HTR-8/SVneo (cell line): ENCODE data around the gene PIMREG.
"Not testable (repeated sequence)": the region's sequence is repeated elsewhere in the genome, so short reads cannot be mapped to it uniquely, and the experiment has no call there.

Source experiments
- DNase-seq: peaks from one replicate; pipeline ENCODE4 v3.0.0; 2011; ENCODE audit warnings: low spot score, mixed read lengths; ENCODE audit not compliant: insufficient read length
- FAIRE-seq: peaks from 2 replicates; lab custom pipeline; 2011; peaks lifted over from hg19 to GRCh38; lab: Jason Lieb, UNC

PIMREG gene

DNA sequence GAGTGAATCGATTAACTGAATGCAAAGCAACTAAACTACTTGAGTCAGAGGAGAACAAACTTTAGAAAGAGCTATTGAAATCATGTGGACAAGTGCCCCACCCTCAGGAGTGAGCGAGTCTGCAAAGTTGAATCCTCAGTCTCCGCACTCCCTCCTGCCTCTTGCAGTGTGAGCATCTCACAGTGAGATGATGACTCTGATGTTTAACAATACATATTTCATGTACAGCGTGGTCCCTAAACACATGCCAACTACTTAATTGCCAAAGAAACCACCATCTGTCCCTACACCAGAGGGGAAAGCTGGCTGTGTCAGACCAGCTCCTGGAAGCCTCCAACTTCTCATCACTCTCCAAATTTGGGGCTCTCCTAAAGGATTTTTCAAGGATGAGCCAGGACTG lies 31.2 kb downstream of the PIMREG start:
- no peak for DNase-seq
- no peak for FAIRE-seq

DNA sequence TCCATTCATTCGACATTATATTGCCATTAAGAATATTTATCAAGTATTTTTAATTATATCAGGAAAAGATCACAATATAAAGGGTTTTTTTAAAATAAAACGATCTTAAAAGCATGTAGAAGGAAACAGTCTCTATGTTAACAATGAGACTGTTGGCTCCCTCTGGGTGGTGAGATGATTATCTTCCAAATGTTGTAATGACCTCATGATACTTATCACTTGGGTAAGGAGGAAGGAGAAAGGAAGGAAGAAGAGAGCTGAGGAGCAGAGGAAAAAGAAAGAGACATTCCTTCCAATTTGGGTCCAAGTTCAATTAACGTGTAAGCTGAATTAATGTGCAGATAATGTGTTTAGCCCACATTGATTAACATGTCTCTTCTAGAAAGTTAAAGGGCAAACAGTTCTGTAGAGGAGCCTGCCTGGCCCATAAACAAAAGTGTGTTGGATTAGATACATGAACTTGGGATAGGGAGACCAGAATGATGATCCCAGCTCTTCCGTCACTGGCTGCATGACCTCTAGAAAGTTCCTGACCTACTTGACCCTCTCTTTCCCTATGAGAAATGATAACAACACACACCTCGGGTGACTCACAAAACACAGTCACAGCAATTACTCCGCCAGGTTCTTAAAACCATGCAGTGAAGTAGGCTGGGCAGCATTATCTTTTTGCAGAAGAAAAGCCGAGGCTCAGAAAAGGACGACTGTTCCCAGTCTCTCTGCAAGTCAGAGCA lies 32.0 kb downstream of the PIMREG start:
- no peak for FAIRE-seq
- no peak for DNase-seq

DNA sequence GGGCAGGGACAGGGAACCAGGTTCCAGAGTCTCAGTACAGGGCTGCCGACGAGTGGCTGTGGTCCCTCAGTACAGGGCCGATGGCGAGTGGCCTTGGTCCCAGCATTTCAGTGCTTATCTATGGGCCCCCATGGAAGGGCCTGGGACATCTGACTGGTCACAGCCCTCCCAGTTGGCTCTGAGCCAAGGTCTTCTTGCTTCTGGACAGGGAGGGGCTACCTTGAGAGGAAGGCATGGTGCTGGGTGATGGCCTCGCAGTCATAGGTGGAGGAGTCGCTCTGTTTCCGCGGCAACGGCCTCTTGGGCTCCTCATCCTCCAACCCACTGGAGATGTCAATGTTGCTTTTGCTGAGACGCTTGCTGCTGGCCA lies 32.5 kb downstream of the PIMREG start:
- DNase-seq (no peak), FAIRE-seq (no peak)

DNA sequence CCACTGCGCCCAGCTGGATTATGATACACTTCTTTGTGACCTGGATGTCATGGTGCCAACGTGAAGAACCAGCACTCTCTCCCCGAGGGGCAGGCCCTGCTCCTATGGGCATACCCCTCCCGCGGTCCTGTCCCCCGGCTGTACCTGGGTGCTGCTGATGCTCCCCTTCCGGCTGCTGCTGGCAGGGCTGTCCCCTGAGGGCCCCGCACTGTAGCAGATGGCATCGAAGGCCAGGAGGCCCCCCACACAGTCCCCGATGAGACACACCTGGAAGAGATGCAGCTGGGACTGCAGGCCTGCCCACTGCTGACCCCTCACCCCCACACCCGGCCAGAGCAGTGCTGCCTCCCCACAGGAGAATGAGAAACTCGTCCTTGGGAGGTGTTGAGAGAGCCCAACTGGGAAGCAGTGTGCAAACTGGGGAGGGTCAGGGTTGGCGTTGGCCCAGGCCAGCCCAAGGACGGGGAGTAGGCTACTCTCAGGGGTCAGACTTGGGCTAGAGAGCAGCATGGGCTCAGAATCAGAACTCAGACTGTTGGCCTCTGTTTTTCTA lies 33.7 kb downstream of the PIMREG start:
- DNase-seq (no peak), FAIRE-seq (no peak)

DNA sequence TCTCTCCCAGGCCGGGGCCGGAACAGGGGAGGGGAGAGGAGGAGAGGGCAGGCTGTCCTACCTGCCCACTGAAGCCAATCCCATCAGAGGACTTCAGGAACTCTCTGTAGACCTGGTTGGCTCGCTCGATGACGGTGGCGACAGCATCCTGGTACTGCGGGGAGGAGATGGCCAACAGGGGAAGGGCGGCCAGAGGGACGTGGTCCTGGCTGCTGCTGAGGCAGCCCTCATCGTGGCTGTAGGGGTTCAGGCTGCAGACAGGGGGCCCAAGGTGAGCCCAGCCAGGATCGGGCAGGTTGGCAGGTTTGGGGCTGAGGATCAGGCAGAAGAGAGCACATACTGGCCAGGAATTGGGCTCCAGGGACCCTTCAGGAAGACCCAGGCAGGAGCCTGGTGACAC lies 34.2 kb downstream of the PIMREG start:
- no peak for DNase-seq
- no peak for FAIRE-seq

DNA sequence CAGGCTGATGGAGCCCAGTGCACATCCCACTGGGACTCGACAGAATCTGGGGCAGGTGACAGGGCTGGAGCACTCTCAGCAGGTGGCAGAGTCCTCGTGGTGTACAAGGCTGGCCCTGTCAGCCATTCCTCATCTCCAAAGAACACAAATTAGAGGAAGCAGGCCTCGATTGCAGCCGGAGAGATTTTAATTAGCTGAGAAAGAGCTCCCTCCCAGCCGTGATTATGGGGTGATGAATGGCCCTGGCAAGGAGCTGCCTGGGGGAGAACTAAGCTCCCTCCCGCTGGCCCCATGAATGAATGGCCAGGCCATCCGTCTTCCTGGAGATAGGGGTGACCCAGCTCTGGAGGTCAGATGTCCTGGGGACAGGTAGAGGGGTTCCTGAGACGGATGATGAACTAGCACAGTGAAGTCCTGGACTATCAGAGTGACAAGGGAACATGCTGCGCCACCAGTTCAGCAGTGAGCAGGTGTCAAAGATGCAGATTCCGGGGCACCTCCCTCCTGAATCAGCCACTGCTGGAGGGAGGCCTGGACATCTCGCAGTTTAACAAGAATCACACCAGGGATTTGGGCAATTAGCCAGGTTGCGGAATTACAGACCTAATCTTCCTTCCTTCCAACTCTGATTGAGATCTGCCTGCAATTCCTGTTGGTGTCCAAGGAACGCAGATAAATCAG lies 35.5 kb downstream of the PIMREG start:
- DNase-seq, result no peak
- FAIRE-seq, result no peak

DNA sequence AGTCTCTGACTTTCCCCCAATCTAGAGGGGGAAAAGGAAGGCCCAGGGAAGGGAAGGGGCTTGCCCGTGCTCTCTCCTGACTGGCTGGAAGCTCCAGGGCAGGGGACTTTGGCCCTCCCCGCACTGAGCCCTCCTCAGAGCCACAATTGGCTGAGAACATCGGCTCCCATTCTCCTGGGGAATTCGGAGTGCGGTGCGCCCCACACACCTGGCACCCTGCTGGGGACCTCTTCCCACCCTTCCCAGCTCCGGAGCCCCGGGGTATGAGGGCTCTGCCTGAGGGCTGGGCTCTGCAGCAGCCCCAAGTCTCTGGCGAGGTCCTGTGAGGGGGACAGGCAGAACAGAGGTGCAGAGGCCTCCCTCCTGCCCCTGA lies 36.0 kb downstream of the PIMREG start:
- FAIRE-seq, result no peak

DNA sequence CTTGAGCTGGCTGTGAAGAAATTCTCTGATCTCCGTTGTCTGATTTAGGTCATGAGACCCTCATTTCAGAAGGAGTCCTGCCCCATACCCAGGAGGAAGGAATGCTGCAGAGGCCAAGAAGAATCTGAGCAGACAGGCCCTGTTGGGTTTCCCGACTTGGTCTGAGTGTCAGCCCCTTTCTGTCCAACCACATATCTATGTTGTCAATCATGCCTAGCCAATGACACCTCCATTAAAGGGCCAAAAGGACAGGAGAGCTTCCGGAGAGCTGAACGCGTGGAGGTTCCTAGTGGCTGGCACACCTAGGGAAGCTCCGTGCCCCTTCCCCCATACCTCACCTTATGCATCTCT lies 37.8 kb downstream of the PIMREG start:
- no peak for DNase-seq
- no peak for FAIRE-seq

More for the DNA sequence above, 36.0 kb downstream of the PIMREG start:
- DNase-seq, result no peak

DNA sequence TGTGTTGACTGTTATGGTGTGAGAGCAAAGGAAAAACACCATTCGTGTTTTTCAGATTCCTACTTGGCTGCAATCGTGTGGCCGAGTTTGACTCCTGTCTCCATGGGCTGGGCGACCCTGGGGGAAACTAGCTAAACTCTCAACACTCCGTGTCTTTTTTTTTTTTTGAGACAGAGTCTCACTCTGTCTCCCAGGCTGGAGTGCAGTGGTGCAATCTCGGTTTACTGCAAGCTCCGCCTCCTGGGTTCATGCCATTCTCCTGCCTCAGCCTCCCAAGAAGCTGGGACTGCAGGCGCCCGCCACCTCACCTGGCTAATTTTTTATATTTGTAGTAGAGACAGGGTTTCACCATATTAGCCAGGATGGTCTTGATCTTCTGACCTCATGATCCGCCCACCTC lies 38.5 kb downstream of the PIMREG start:
- not testable (repeated sequence) for FAIRE-seq, DNase-seq

DNA sequence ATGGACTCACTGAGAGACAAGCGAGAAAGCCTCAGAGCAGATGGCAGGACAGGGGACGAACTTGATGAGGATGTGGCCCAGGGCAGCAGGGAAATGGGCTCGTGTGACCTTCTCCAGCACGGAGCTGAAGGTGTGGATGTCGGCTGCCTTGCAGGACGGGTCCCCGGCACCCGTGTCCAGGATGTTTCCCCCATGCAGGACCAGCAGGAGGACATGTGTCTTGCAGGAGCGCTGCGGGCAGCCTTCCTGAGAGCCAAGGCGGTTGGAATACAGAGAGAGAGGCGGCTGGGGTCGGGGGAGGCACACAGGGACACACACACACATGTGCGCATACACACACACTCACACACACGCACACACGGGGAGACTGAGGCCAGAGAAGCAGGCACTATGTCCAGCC lies 39.3 kb downstream of the PIMREG start:
- no peak for FAIRE-seq
- no peak for DNase-seq

DNA sequence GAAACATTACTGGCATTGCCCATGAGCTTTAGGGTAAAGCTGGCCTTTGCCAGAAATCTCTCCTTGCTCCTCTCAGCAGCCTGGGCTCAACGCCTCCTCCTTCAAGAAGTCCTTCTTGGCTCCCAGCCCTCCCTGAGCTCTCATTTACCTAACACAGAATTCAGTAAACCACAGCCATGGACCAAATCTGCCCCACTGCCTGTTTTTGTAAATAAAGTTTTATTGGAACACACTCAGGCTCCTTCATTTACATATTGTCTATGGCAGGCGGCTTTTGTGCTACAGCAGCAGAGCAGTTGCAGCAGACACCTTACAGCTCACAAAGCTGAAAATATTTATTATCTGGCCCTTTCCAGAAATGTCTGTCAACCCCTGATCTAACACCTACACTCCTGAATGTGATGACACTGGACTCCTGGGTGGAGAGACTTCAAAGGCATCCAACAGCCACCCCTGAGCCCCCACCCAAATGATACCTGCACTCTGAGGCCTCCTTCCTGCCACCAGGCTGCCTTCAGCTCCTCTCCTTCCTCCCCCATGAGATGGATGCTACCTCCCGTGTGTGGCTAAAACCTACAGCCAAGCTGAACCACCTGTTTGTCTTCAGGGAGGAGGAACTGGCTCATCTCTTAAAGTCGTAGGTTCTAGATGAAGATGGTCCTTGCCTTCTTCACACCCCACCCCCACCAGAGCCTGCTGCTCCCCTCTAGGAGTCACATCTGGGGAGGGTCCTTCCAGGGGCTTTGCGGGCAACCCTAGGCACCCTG lies 41.6 kb downstream of the PIMREG start:
- no peak for FAIRE-seq
- DNase-seq, result no peak

DNA sequence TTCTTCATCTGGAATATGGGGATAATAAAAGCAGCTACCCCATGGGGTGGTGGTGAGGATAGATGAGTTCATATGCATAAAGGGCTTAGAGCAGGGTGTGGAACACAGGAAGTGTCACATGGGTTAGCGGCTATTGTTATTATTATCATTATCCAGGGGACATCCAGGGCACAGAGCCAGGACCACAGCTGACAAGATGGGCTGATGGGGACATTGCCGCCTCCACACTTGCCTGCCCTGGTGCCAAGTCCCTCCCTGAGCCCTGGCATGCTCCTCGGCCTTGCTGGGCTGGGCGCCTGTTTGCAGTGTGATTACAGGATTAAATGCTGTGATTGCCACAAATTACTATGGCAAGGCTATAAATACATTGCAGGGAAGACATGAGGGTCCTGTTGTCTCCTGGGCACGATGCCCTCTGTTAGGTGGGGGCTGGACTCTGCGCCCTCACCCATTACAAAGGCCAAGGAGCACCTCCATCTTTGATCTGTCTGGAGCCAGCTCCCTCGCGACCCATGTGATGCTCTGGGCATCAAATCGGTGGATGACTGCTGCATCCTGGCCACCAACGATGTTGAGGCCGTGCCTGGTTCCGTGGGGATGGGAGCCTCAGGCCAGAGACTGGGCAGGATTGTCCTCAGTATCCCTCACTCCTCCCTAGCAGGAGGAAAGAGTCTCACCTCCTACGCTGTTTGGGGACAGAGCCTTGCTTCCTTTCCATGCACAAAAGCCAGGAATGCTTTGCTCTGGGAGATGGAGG lies 43.2 kb downstream of the PIMREG start:
- DNase-seq, result no peak

DNA sequence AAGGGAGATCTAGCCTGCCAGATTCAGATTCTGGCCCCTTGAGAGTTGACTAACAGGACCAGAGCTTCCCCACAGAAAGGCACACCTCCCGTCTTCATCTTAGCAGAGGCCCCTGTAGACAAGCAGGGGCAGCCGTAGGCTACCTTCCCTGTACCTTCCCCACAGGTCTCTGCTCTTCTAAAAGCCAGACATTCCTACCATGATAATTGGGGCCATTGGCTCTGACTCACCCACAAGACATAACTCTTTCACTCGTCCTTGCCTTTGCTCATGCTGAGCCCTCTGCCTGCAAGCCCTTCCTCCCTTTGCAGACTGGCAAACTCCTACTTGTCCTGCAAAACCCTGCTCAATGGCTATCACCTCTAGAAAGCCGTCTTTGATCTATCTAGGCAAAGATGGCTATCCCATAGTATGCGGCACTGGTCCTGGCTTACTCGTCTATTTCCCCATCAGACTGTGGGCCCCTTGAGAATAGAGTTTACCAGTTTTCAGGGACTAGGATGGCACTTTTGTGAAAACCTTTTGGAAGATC lies 43.8 kb downstream of the PIMREG start:
- DNase-seq, result no peak
- FAIRE-seq, result no peak

More for the DNA sequence above, 43.2 kb downstream of the PIMREG start:
- FAIRE-seq, result no peak

DNA sequence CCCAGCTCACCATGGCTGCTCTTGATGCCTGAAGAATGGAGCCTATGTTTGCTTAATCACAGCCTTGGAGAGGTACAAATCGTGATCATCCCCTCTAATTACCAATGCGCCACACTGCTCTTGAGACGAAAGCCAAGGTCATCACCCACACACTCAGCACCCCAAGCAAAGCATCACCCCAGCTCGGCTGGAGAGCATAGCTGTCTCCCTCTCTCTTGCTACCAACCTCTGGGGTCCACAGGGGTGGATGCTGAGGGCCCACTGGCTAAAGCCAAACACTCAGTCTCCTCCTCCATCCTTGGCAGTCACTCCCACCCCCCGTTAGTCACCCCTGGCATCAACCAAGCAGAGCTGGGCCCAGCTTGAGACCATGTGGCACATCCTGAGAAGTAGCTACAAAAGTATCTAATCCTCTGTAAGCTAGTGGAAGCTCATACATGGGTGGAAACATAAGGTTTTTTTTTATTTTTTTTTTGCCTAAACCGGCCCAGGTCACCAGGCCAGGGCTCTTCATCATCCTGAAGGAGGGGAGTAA lies 44.8 kb downstream of the PIMREG start:
- FAIRE-seq (no peak), DNase-seq (no peak)

DNA sequence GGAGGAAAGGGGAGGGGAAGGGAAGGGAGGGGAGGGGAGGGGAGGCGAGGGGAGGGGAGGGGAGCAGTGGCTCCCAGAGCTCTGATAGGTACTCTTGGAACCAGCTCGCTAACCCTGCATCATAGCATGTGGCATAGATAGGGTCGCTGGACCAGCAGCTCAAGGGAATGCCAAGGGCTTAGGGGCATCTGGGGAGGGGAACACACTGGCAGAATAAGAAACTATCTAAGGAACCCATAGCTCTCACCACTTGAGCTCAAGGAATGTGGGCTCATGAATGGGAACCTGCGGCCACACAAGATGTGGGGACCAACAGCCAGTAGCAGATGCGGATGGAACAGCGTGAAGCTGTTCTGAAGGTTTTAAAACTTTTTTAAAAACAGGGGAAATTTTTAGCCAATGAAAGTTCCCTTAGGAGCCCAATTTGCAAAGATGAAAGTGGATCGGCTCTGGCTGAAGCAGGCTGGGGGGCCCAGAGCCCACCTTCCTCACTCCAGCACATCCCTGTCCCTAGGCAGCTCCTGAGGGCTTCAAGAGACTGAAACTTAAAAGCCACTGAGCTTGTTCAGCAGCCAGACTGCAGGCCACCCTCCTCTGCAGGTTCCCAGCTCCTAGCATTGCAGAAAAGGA lies 46.9 kb downstream of the PIMREG start:
- FAIRE-seq, result no peak

DNA sequence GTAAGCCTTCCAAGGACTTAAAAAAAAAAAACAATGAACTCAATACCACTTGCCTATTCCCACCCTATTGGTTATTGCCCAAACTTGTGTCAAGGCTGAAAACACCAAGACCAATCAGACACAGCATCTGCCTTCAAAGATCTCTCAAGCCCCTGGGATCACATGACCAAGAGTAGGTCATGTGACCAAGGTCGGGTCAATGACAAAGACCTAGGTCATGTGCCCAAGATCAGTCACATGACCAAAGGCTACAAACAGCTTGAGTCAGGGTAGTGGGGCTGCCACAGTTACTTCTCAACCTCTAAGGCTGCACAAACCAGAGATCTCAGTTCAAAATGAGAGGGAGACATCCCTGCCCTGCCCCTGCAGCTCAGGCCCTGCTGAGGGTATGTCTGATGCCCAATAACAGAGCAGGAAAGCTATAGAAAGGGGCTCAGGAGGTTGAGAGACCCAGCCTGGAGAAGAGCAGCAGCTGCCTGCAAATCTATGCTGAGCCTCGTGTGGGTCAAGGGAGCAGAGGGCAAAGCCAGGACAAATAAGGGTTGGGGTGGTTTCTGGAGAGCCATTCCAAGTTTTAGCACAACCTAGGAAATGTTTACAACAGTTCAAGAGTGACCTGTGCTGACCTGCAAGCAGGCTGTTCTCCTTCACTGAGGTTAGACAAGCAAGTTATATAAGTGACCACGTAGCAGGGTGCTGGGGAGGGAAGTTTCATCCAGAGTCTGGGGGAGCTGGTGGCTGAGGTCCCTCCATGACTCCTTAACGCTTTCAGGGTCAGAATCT lies 48.8 kb downstream of the PIMREG start:
- DNase-seq (no peak), FAIRE-seq (no peak)

More for the DNA sequence above, 46.9 kb downstream of the PIMREG start:
- no peak for DNase-seq

DNA sequence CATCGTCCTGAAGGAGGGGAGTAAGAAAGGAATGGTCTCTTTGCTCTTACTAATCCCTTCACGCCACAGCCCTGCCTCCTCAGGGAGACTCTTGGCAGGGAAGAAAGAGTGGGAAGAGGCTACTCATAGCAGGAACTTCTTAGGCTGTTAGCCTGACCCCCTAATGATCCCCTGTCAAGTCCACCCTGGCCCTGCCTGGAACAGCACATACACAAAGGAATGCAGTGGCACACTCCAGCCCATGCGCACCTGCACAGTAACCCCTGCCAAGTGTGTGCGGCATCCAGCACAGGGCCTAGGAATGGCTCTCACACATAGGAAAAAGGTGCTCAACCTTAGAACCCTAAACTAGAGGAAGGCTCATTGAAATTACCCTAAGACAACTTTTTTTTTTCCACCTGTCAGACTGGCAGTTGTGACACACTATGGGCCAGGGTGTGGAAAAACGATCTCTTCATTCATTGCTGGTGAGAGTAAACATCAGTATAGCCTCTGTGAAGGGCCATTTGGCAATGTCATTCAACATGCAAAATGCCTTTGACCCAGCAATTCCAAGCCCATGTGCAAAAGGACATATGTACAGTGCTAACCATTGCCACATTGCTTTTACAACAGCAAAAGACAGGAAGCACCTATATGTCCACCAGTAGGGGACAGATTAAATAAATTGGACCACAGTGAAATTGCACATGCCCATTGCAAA lies 50.1 kb downstream of the PIMREG start:
- DNase-seq (no peak), FAIRE-seq (no peak)
